HG02970 (cell line): ENCODE data around the gene CUEDC1.

Experiments used
- ATAC-seq: cut with Tn5 transposase; IDR thresholded peaks from one replicate; pipeline ENCODE4 v1.9.1; 2021; ENCODE audit warnings: mild to moderate bottlenecking, moderate library complexity, moderate number of reproducible peaks; ENCODE audit not compliant: unreplicated experiment, low FRiP score

The CUEDC1 gene

GRCh38 chr17:57900991-57901743 lies 54.0 kb downstream of the CUEDC1 start:
- no peak for ATAC-seq

- no peak for ATAC-seq
Observed at GRCh38 chr17:57899822-57900221, 55.4 kb downstream of the CUEDC1 start.

- no peak for ATAC-seq
Observed at GRCh38 chr17:57899391-57899790, 55.8 kb downstream of the CUEDC1 start.

GRCh38 chr17:57898487-57899311 lies 56.5 kb downstream of the CUEDC1 start:
- ATAC-seq: no peak

GRCh38 chr17:57895382-57896060 lies 59.7 kb downstream of the CUEDC1 start:
- ATAC-seq: no peak

- ATAC-seq: no peak
Observed at GRCh38 chr17:57894848-57895247, 60.4 kb downstream of the CUEDC1 start.

GRCh38 chr17:57892820-57893595 lies 62.2 kb downstream of the CUEDC1 start:
- no peak for ATAC-seq

- ATAC-seq: no peak
Observed at GRCh38 chr17:57892146-57892819, 62.9 kb downstream of the CUEDC1 start.

- ATAC-seq: no peak
Observed at GRCh38 chr17:57890857-57891232, 64.4 kb downstream of the CUEDC1 start.

- no peak for ATAC-seq
Observed at GRCh38 chr17:57889892-57890856, 65.0 kb downstream of the CUEDC1 start.

GRCh38 chr17:57889252-57889651 lies 66.0 kb downstream of the CUEDC1 start:
- no peak for ATAC-seq

- no peak for ATAC-seq
Observed at GRCh38 chr17:57888311-57889216, 66.6 kb downstream of the CUEDC1 start.

- ATAC-seq: no peak
Observed at GRCh38 chr17:57887161-57887560, 68.1 kb downstream of the CUEDC1 start.

- no peak for ATAC-seq
Observed at GRCh38 chr17:57886020-57886419, 69.2 kb downstream of the CUEDC1 start.

- no peak for ATAC-seq
Observed at GRCh38 chr17:57885148-57885915, 69.9 kb downstream of the CUEDC1 start.

- ATAC-seq: no peak
Observed at GRCh38 chr17:57881783-57882351, 73.3 kb downstream of the CUEDC1 start.

GRCh38 chr17:57881143-57881542 lies 74.1 kb downstream of the CUEDC1 start:
- ATAC-seq: no peak
